Measurements from ENCODE around the gene DDN.

Gene DDN

GRCh38 chr12:48999371-49000131 is at the start of gene DDN:
Gene DDN, minus strand, starts transcription at chr12:48999375. Its CDS starts 88 bp downstream, at chr12:48999287.
- no peak within 1 kb of the TSS for H3K27ac ChIP-seq
- no peaks in the 10 kb centered on the region for H3K36me3 ChIP-seq
- TF ChIP-seq CTCF (IDR thresholded peaks at IDR 0.05; ENCODE audit: low read depth, low read length), result no peak
- H3K9me3 ChIP-seq (ENCODE audit: severe bottlenecking), result no peaks in the 10 kb centered on the region
- H3K4me3 ChIP-seq (ENCODE audit: low read depth, low read length), result peak within 1 kb of the TSS; percentile 43
- peak; percentile 49 for DNase-seq
- H3K27me3 ChIP-seq (ENCODE audit: insufficient read depth, low read depth, severe bottlenecking), result peaks cover 8% of the 10 kb centered on the region

- Histone ChIP-seq H3K36me3 (peaks cover 96% of the 10 kb centered on the region), H3K27me3 (ENCODE audit: insufficient read depth, low read depth, severe bottlenecking) (no peaks in the 10 kb centered on the region), H3K27ac (no peak overlapping the region), H3K9me3 (ENCODE audit: severe bottlenecking) (no peaks in the 10 kb centered on the region), H3K4me3 (ENCODE audit: low read depth, low read length) (no peak overlapping the region)
- no peak for TF ChIP-seq CTCF (IDR thresholded peaks at IDR 0.05; ENCODE audit: low read depth, low read length)
- no peak for DNase-seq
Measured at GRCh38 chr12:49048953-49049352, 49.8 kb upstream of the DDN start.

- no peak for TF ChIP-seq CTCF (IDR thresholded peaks at IDR 0.05; ENCODE audit: low read depth, low read length)
- H3K4me3 ChIP-seq (ENCODE audit: low read depth, low read length), result no peak overlapping the region
- no peak for DNase-seq
- H3K36me3 ChIP-seq, result peaks cover 96% of the 10 kb centered on the region
- no peaks in the 10 kb centered on the region for H3K9me3 ChIP-seq (ENCODE audit: severe bottlenecking)
- no peaks in the 10 kb centered on the region for H3K27me3 ChIP-seq (ENCODE audit: insufficient read depth, low read depth, severe bottlenecking)
- no peak overlapping the region for H3K27ac ChIP-seq
Measured at GRCh38 chr12:49046129-49046895, 47.1 kb upstream of the DDN start.

GRCh38 chr12:49044660-49045059 is 45.5 kb upstream of the DDN start:
- H3K9me3 ChIP-seq (ENCODE audit: severe bottlenecking), result no peaks in the 10 kb centered on the region
- no peak for TF ChIP-seq CTCF (IDR thresholded peaks at IDR 0.05; ENCODE audit: low read depth, low read length)
- peaks cover 95% of the 10 kb centered on the region for H3K36me3 ChIP-seq
- H3K4me3 ChIP-seq (ENCODE audit: low read depth, low read length), result no peak overlapping the region
- H3K27ac ChIP-seq, result no peak overlapping the region
- no peaks in the 10 kb centered on the region for H3K27me3 ChIP-seq (ENCODE audit: insufficient read depth, low read depth, severe bottlenecking)
- DNase-seq, result no peak

GRCh38 chr12:49043856-49044258 is 44.7 kb upstream of the DDN start:
- TF ChIP-seq CTCF (IDR thresholded peaks at IDR 0.05; ENCODE audit: low read depth, low read length), result peak; percentile 88
- no peak overlapping the region for H3K27ac ChIP-seq
- no peak overlapping the region for H3K4me3 ChIP-seq (ENCODE audit: low read depth, low read length)
- no peaks in the 10 kb centered on the region for H3K9me3 ChIP-seq (ENCODE audit: severe bottlenecking)
- peak; percentile 81 for DNase-seq
- peaks cover 95% of the 10 kb centered on the region for H3K36me3 ChIP-seq
- no peaks in the 10 kb centered on the region for H3K27me3 ChIP-seq (ENCODE audit: insufficient read depth, low read depth, severe bottlenecking)
